Measurements from ENCODE around the gene SURF2.

DNA sequence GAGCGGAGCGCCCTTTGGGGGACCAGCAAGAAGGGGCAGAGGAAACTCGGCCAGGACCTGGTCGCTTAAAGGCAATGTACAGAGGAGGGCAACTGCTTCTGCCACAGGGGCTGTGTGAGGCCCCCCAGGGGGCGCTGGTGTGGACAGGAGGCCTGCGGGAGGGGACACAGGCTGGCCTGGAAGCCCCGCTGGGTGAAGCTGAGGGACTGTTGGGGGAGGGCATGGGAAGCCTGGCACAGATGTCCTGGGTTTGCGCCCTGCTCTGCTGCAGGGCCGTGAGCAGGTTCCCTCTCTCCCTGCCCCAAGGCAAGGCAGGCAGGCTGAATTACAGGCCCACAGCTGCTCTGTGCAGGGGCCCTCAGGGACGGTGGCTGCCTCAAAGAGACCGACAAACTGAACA lies 13.8 kb upstream of the SURF2 start:
- no peak for TF ChIP-seq POLR2A (IDR thresholded peaks at IDR 0.05)
- TF ChIP-seq, protein P1, sequence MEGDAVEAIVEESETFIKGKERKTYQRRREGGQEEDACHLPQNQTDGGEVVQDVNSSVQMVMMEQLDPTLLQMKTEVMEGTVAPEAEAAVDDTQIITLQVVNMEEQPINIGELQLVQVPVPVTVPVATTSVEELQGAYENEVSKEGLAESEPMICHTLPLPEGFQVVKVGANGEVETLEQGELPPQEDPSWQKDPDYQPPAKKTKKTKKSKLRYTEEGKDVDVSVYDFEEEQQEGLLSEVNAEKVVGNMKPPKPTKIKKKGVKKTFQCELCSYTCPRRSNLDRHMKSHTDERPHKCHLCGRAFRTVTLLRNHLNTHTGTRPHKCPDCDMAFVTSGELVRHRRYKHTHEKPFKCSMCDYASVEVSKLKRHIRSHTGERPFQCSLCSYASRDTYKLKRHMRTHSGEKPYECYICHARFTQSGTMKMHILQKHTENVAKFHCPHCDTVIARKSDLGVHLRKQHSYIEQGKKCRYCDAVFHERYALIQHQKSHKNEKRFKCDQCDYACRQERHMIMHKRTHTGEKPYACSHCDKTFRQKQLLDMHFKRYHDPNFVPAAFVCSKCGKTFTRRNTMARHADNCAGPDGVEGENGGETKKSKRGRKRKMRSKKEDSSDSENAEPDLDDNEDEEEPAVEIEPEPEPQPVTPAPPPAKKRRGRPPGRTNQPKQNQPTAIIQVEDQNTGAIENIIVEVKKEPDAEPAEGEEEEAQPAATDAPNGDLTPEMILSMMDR (IDR thresholded peaks at IDR 0.05): no peak
- no peak for TF ChIP-seq POLR2AphosphoS5 (IDR thresholded peaks at IDR 0.05)
